Testis (tissue), 2 donors: ENCODE data around the gene KCNK4.

ENCODE experiments used
- POLR2A ChIP-seq: fragments of 450-650 bp; IDR thresholded peaks from one replicate; pipeline ENCODE4 v1.6.1; 2017; ENCODE audit warnings: antibody characterized with exemption, mild to moderate bottlenecking, moderate library complexity
- TF ChIP-seq, protein P1 (sequence below), 3 experiments: fragments of 450-650 bp in 2 of 3; fragments of 200-600 bp in 1 of 3; sonication (generic) in 1 of 3; IDR thresholded peaks; one replicate each; pipeline ENCODE4 v1.5.1; 2016 to 2019; ENCODE audit warnings: antibody characterized with exemption in 3 of 3, mild to moderate bottlenecking in 2 of 3, moderate library complexity in 1 of 3

DNA sequence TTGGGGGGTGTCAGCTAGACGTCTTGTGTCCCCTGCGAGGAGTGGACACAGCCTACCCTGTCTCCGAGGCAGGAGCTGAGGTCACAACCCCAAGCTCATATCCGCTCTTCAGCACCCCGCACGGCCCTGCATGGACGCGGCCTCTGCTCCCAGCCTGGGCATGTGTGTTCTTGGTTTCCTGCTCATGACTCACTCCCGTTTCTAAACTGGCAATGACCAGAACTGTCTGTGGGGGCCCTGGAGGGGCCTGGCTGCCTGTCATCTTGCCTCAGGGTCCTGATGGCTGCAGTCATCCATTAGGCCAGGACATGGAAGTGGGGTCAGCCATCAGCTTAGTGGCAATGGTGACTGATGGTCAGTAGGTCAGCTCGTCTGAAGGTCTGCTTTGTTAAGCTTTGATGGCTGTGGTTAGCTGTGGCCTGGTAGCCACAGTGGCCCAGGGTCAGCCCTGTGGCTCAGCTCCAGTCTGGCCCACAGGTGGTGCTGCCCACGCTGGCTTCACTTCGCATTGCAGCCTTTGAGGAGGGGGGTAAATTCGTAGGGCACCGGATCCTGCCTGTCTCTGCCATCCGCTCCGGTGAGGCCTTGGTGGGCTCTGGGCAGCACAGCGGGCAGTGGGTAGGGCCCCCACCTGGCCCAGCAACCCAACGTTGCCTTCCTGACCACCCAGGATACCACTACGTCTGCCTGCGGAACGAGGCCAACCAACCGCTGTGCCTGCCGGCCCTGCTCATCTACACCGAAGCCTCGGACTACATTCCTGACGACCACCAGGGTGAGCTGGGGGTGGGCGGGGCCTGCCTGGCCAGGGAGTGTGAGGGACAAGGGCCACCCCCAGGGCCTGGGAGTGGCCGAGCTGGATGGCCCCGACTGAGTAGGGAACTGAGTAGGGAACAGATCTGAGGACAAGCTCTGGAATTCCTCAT is 27.8 kb upstream of the KCNK4 start:
- TF ChIP-seq, protein P1, sequence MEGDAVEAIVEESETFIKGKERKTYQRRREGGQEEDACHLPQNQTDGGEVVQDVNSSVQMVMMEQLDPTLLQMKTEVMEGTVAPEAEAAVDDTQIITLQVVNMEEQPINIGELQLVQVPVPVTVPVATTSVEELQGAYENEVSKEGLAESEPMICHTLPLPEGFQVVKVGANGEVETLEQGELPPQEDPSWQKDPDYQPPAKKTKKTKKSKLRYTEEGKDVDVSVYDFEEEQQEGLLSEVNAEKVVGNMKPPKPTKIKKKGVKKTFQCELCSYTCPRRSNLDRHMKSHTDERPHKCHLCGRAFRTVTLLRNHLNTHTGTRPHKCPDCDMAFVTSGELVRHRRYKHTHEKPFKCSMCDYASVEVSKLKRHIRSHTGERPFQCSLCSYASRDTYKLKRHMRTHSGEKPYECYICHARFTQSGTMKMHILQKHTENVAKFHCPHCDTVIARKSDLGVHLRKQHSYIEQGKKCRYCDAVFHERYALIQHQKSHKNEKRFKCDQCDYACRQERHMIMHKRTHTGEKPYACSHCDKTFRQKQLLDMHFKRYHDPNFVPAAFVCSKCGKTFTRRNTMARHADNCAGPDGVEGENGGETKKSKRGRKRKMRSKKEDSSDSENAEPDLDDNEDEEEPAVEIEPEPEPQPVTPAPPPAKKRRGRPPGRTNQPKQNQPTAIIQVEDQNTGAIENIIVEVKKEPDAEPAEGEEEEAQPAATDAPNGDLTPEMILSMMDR (IDR thresholded peaks at IDR 0.05), result no peak
- TF ChIP-seq POLR2A, result no peak
